B cell (primary cell): ENCODE data around the gene ETV3L. TPM values are rescaled to one million over a fixed set of nuclear protein-coding genes. Genes with fewer than 3 reads are reported as not detected.

Source experiments
- ATAC-seq: fragments of 200-7000 bp; cut with Tn5 transposase; one replicate; pipeline ENCODE4 v1.10.0; 2021; ENCODE audit warnings: low read depth, mild to moderate bottlenecking, moderate number of reproducible peaks, moderate library complexity
- CTCF ChIA-PET: fragments of 350-600 bp; sonication (Branson Sonifier 250); formaldehyde crosslinking; loops from one replicate; lab custom pipeline; 2021; ENCODE audit warnings: antibody characterized with exemption, inconsistent platforms; lab: Charles Lee
- POLR2A ChIA-PET: fragments of 350-600 bp; sonication (Branson Sonifier 250); formaldehyde crosslinking; loops from one replicate; lab custom pipeline; 2021; ENCODE audit warnings: antibody characterized with exemption; lab: Charles Lee
- DNase-seq: peaks from one replicate; pipeline ENCODE4 v3.0.0; 2013
- H2AFZ ChIP-seq: 2 replicates; pipeline ENCODE4 v1.6.1; 2012; ENCODE audit warnings: mild to moderate bottlenecking, low read depth, low read length; ENCODE audit not compliant: insufficient read depth, poor library complexity, severe bottlenecking
- H3K27ac ChIP-seq, 2 donors: 1 replicate in 1 of 2; 2 replicates in 1 of 2; pipeline ENCODE4 v1.5.1; 2012 to 2013; ENCODE audit warnings: low read length in 2 of 2, mild to moderate bottlenecking in 2 of 2, moderate library complexity in 1 of 2
- H3K27me3 ChIP-seq, 4 experiments: fragments of 200-600 bp in 1 of 4; sonication (generic) in 1 of 4; replicated peaks in 1 of 4; 1 replicate in 2 of 4; 2 replicates in 2 of 4; pipeline versions ENCODE4 v1.6.1 to v1.7.0; 2013 to 2016; ENCODE audit warnings: low read length in 3 of 4, mild to moderate bottlenecking in 2 of 4, mixed read lengths in 1 of 4, moderate library complexity in 1 of 4; ENCODE audit not compliant: insufficient read depth in 4 of 4, control insufficient read depth in 3 of 4; ENCODE audit errors: control extremely low read depth in 1 of 4
- H3K36me3 ChIP-seq, 2 experiments: replicated peaks in 1 of 2; 1 replicate in 1 of 2; 2 replicates in 1 of 2; pipeline versions ENCODE4 v1.6.1 to v1.7.1; 2013; ENCODE audit warnings: low read length in 1 of 2; ENCODE audit not compliant: insufficient read depth in 2 of 2, control insufficient read depth in 1 of 2; ENCODE audit errors: control extremely low read depth in 1 of 2, extremely low read depth in 1 of 2
- H3K4me1 ChIP-seq, 2 donors: fragments of 200-600 bp in 1 of 2; sonication (generic) in 1 of 2; 1 replicate in 1 of 2; 2 replicates in 1 of 2; pipeline versions ENCODE4 v1.5.1 to v1.6.1; 2013 to 2017; ENCODE audit warnings: low read length in 2 of 2; ENCODE audit not compliant: control insufficient read depth in 2 of 2, insufficient read depth in 2 of 2
- H3K4me2 ChIP-seq: replicated peaks from 2 replicates; pipeline ENCODE3; 2012; ENCODE audit warnings: mild to moderate bottlenecking, low read depth, low read length; ENCODE audit not compliant: poor library complexity, severe bottlenecking
- H3K4me3 ChIP-seq, 5 experiments: fragments of 200-600 bp in 1 of 5; sonication (generic) in 1 of 5; 1 replicate in 3 of 5; 2 replicates in 2 of 5; pipeline versions ENCODE4 v1.5.1 to v1.7.0; 2011 to 2016; ENCODE audit warnings: low read length in 4 of 5, mild to moderate bottlenecking in 4 of 5, low read depth in 2 of 5, control low read depth in 1 of 5, moderate library complexity in 1 of 5; ENCODE audit not compliant: insufficient read depth in 1 of 5; ENCODE audit errors: control extremely low read depth in 1 of 5, extremely low read depth in 1 of 5
- H3K79me2 ChIP-seq: fragments of 200-600 bp; sonication (generic); one replicate; pipeline ENCODE4 v1.6.0; 2016; ENCODE audit warnings: low read length; ENCODE audit not compliant: control insufficient read depth, insufficient read depth
- H3K9ac ChIP-seq: fragments of 200-600 bp; sonication (generic); 2 replicates; pipeline ENCODE4 v1.6.1; 2017; ENCODE audit warnings: mild to moderate bottlenecking, low read length, moderate library complexity
- H3K9me3 ChIP-seq, 3 donors: one replicate each; pipeline versions ENCODE4 v1.6.1 to v1.7.1; 2013; ENCODE audit warnings: low read length in 2 of 3; ENCODE audit not compliant: control insufficient read depth in 2 of 3, insufficient read depth in 1 of 3; ENCODE audit errors: control extremely low read depth in 1 of 3
- H4K20me1 ChIP-seq: 2 replicates; pipeline ENCODE4 v1.6.0; 2012; ENCODE audit warnings: mild to moderate bottlenecking, low read length; ENCODE audit not compliant: insufficient read depth, control insufficient read depth, poor library complexity, severe bottlenecking
- H3K27ac Mint-ChIP-seq: one replicate; pipeline ENCODE4 v1.8.0; 2021; ENCODE audit warnings: mixed read lengths
- H3K27me3 Mint-ChIP-seq: one replicate; pipeline ENCODE4 v1.8.0; 2021; ENCODE audit warnings: mixed read lengths
- H3K4me1 Mint-ChIP-seq: one replicate; pipeline ENCODE4 v1.8.0; 2021; ENCODE audit warnings: mixed read lengths
- H3K4me3 Mint-ChIP-seq: one replicate; pipeline ENCODE4 v1.8.0; 2021; ENCODE audit warnings: mixed read lengths
- H3K9me3 Mint-ChIP-seq: one replicate; pipeline ENCODE4 v1.8.0; 2022; ENCODE audit warnings: mixed read lengths; ENCODE audit not compliant: insufficient read depth
- EZH2 ChIP-seq: IDR thresholded peaks from 2 replicates; pipeline ENCODE4 v1.6.1; 2012; ENCODE audit warnings: borderline replicate concordance, low read depth, mild to moderate bottlenecking, moderate library complexity, low read length; ENCODE audit not compliant: insufficient read depth, poor library complexity, severe bottlenecking
- WGBS: methylation state at CpG from one replicate; pipeline ENCODE4 v1.1.5; 2013; ENCODE audit warnings: missing lambda C conversion rate; ENCODE audit not compliant: insufficient coverage; 5-methylcytosine and 5-hydroxymethylcytosine counted together
- intact Hi-C: fragments of 100-400 bp; cut with micrococcal nuclease; formaldehyde crosslinking; loops from one replicate; pipeline ENCODE4 v1.10.0; 2022
- polyA plus RNA-seq: library from polyadenylated mRNA; depleted of rRNA; stranded (reverse); fragments of >200 nt; gene quantifications from 2 replicates; pipeline ENCODE4 v1.2.3, GENCODE V29; 2012
- total RNA-seq, 2 donors: library from RNA; stranded (reverse); fragments of 120-200 nt in 1 of 2; gene quantifications; 1 replicate in 1 of 2; 2 replicates in 1 of 2; pipeline versions ENCODE4 v1.2.3 to v1.2.4, GENCODE V29; 2013 to 2022
- TF ChIP-seq, protein P1 (sequence below): fragments of 200-600 bp; IDR thresholded peaks from one replicate; pipeline ENCODE4 v1.8.0; 2022; ENCODE audit warnings: antibody characterized with exemption, mild to moderate bottlenecking

The ETV3L gene
- total and polyA plus RNA-seq, 2 donors (not counting 1 experiment from before 2014, with no cell fraction given), result not detected

DNA sequence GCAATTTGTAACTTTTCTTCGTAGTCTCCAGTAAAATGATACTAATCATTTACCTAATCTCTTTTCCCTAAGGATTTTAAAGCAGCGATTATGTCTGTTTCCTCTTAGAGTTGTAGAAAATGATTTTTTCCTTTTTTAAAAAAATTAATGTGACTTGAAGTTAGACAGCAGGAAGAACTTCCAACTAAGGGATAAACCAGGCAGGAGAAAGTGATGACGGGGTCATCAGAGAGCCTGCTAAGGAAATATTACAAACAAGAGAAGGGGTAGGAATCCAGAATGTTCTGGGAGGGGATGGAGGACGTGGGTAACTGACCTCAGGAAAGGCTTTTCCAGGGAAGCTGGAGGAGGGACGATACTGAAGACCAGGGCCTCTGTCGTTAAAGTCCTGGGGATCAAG, 8.8 kb upstream of the ETV3L start:
- ATAC-seq (no peak), DNase-seq (no peak)
- CTCF ChIA-PET, result interaction anchor here (2.2 kb wide), 1 partner anchor 48 kb away, joined by 8 read pairs; no protein-coding TSS in a partner anchor
- no peak overlapping the region for H3K27ac Mint-ChIP-seq
- Histone ChIP-seq H3K4me3 (no peak overlapping the region), H3K4me1 (peaks cover 0 to 6% of the 10 kb centered on the region in 2 donors), H4K20me1 (no peaks in the 10 kb centered on the region), H3K9ac (no peak overlapping the region), H3K9me3 (no peaks in the 10 kb centered on the region), H3K27me3 (peaks cover 0 to 24% (median 7%) of the 10 kb centered on the region in 4 experiments), H3K79me2 (no peaks in the 10 kb centered on the region), H2AFZ (no peak overlapping the region), H3K27ac (no peak overlapping the region), H3K4me2 (no peak overlapping the region), H3K36me3 (no peaks in the 10 kb centered on the region)
- intact Hi-C loops, result no loop called here
- no peaks in the 10 kb centered on the region for H3K9me3 Mint-ChIP-seq
- WGBS, result 100% methylated on average over 1 of the region's 6 CpGs
- no peak for TF ChIP-seq EZH2
- TF ChIP-seq, protein P1, sequence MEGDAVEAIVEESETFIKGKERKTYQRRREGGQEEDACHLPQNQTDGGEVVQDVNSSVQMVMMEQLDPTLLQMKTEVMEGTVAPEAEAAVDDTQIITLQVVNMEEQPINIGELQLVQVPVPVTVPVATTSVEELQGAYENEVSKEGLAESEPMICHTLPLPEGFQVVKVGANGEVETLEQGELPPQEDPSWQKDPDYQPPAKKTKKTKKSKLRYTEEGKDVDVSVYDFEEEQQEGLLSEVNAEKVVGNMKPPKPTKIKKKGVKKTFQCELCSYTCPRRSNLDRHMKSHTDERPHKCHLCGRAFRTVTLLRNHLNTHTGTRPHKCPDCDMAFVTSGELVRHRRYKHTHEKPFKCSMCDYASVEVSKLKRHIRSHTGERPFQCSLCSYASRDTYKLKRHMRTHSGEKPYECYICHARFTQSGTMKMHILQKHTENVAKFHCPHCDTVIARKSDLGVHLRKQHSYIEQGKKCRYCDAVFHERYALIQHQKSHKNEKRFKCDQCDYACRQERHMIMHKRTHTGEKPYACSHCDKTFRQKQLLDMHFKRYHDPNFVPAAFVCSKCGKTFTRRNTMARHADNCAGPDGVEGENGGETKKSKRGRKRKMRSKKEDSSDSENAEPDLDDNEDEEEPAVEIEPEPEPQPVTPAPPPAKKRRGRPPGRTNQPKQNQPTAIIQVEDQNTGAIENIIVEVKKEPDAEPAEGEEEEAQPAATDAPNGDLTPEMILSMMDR, result no peak
- POLR2A ChIA-PET, result no interaction called here
- no peak overlapping the region for H3K4me3 Mint-ChIP-seq
- H3K27me3 Mint-ChIP-seq, result peaks cover 51% of the 10 kb centered on the region
- H3K4me1 Mint-ChIP-seq, result peaks cover 4% of the 10 kb centered on the region

- peaks cover 4% of the 10 kb centered on the region for H3K4me1 Mint-ChIP-seq
- H3K79me2 ChIP-seq, result no peaks in the 10 kb centered on the region
- DNase-seq (no peak), ATAC-seq (no peak)
- intact Hi-C loops, result no loop called here
- peaks cover 0 to 6% of the 10 kb centered on the region in 2 donors for H3K4me1 ChIP-seq
- H3K9me3 Mint-ChIP-seq, result no peaks in the 10 kb centered on the region
- no peak overlapping the region for H2AFZ ChIP-seq
- no peak overlapping the region for H3K4me3 ChIP-seq
- no peak overlapping the region for H3K4me2 ChIP-seq
- no peaks in the 10 kb centered on the region for H3K9me3 ChIP-seq
- H3K36me3 ChIP-seq, result no peaks in the 10 kb centered on the region
- no peak overlapping the region for H3K27ac ChIP-seq
- no peak overlapping the region for H3K4me3 Mint-ChIP-seq
- POLR2A ChIA-PET, result no interaction called here
- no peak overlapping the region for H3K9ac ChIP-seq
- no peak overlapping the region for H3K27ac Mint-ChIP-seq
- H3K27me3 ChIP-seq, result peaks cover 0 to 20% (median 7%) of the 10 kb centered on the region in 4 experiments
- no peak for TF ChIP-seq EZH2
- TF ChIP-seq, protein P1, result no peak
- CTCF ChIA-PET, result interaction anchor here (0.9 kb wide), 1 partner anchor 8 kb away, joined by 3 read pairs; the partner anchor contains the start of gene ETV3L
- peaks cover 54% of the 10 kb centered on the region for H3K27me3 Mint-ChIP-seq
- H4K20me1 ChIP-seq, result no peaks in the 10 kb centered on the region
- 69% methylated on average over 15 of the region's 19 CpGs for WGBS
Observed at GRCh38 chr1:157107702-157108101, 8.1 kb upstream of the ETV3L start.
